Fibroblast of skin of right biceps (primary cell): ENCODE data around the gene SURF6.
"Not testable (repeated sequence)": the region's sequence is repeated elsewhere in the genome, so short reads cannot be mapped to it uniquely, and the experiment has no call there.

Source experiments
- DNase-seq: peaks from one replicate; pipeline ENCODE4 v3.0.0-alpha.2; 2013

The SURF6 gene

GRCh38 chr9:133346021-133346785, 10.2 kb upstream of the SURF6 start:
- DNase-seq, result no peak

GRCh38 chr9:133345596-133345995, 9.6 kb upstream of the SURF6 start:
- DNase-seq, result no peak

- no peak for DNase-seq
Observed at GRCh38 chr9:133344979-133345378, 9.0 kb upstream of the SURF6 start.

- no peak for DNase-seq
Observed at GRCh38 chr9:133344071-133344470, 8.1 kb upstream of the SURF6 start.

- DNase-seq, result no peak
Observed at GRCh38 chr9:133342570-133342969, 6.6 kb upstream of the SURF6 start.

GRCh38 chr9:133342069-133342406, 6.0 kb upstream of the SURF6 start:
- DNase-seq, result no peak

- DNase-seq, result no peak
Observed at GRCh38 chr9:133341369-133342068, 5.5 kb upstream of the SURF6 start.

GRCh38 chr9:133340916-133341315, 4.9 kb upstream of the SURF6 start:
- DNase-seq, result no peak

- DNase-seq, result no peak
Observed at GRCh38 chr9:133340256-133340655, 4.3 kb upstream of the SURF6 start.

GRCh38 chr9:133339641-133340040, 3.7 kb upstream of the SURF6 start:
- DNase-seq, result no peak

- not testable (repeated sequence) for DNase-seq
Observed at GRCh38 chr9:133334888-133335287, 1.1 kb downstream of the SURF6 start.

GRCh38 chr9:133334161-133334560, 1.8 kb downstream of the SURF6 start:
- no peak for DNase-seq

GRCh38 chr9:133333566-133333965, 2.4 kb downstream of the SURF6 start:
- no peak for DNase-seq

GRCh38 chr9:133333011-133333410, 3.0 kb downstream of the SURF6 start:
- no peak for DNase-seq

- DNase-seq, result no peak
Observed at GRCh38 chr9:133332381-133332730, 3.6 kb downstream of the SURF6 start.

GRCh38 chr9:133331641-133332380, 4.2 kb downstream of the SURF6 start:
- no peak for DNase-seq

GRCh38 chr9:133331221-133331620, 4.8 kb downstream of the SURF6 start:
- DNase-seq, result no peak

- DNase-seq, result not testable (repeated sequence)
Observed at GRCh38 chr9:133329306-133330156, 6.5 kb downstream of the SURF6 start.

- no peak for DNase-seq
Observed at GRCh38 chr9:133327834-133328484, 8.0 kb downstream of the SURF6 start.

- not testable (repeated sequence) for DNase-seq
Observed at GRCh38 chr9:133327021-133327420, 9.0 kb downstream of the SURF6 start.

- DNase-seq, result no peak
Observed at GRCh38 chr9:133323991-133324703, 11.8 kb downstream of the SURF6 start.

- no peak for DNase-seq
Observed at GRCh38 chr9:133323211-133323610, 12.8 kb downstream of the SURF6 start.
